ENCODE results near the gene TNFAIP8L2. TPM values are rescaled to one million over a fixed set of nuclear protein-coding genes. Genes with fewer than 3 reads are reported as not detected.

The TNFAIP8L2 gene
- total and polyA plus RNA-seq, 10 donors: 26.3 to 63.4 (median 44.7) TPM

DNA sequence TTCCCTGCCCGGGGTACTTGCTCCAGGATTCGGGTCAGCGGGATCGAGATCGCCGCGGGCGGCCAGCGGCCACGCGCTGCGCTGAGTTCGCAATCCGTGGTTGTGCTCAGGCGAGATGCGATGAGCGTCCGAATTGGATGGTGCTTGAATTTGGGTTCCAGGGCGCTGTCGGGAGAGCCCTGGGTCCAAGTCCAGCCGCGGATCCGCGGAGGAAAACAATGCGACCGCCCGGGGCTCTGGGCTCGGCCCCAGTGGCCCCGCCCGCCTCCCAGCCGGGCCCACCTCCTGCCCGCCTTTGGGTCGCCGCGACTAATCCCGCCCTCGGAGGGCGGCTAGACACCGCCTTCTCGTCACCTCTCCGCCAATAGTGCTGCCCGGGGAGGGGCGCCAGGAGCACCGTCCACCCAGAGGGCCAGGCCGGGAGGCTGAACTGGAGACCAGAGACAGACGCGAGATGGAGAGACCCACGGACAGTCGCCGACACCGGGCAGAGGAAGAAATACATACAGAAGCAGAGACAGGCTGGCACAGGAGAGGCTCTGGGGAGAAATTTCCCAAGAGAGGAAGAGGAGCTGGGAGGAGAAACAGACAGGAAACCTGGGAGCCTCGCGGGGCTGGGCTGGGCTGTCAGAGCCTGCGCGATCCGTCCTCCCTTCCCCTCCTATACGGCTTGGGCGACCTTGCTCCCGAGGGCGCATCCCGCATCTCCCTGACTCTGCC lies 9.9 kb upstream of the TNFAIP8L2 start, which contains the start of gene SEMA6C:
Gene SEMA6C (minus strand): TSS at position 220 of the 720 bp plus-strand sequence. CDS start 4,010 bp downstream, outside the sequence.
- intact Hi-C loops (cut with DNase I; ENCODE audit: low total_unique reads): no loop called here

DNA sequence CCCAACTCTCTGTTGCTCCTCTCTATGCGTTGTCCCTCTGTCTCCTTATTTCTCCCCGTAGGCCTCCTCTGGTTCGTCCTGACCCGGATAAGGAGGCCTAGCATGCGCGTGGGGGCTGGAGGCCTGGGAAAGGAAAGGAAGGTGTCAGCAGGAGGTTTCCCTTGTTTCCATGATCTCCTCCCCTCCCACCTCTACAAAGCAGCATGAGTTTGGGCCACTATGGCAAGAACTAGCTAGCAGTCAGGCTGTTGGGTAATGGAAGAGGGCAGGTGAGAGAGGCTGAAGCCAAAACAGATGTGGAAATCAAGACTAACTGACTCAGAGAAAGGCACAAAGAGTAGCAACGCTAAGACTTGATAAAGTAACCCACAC lies 9.3 kb upstream of the TNFAIP8L2 start:
- Histone ChIP-seq H3K36me3 (no peaks in the 10 kb centered on the region), H3K27ac (peak overlapping the region; percentile 48 to 78 (median 67)), H3K27me3 (replicated peaks in 1 of 7) (peaks cover 0 to 18% (median 8%) of the 10 kb centered on the region in 7 donors), H3K4me3 (peak overlapping the region; percentile 64 to 90 (median 80)), H3K4me1 (peaks cover 6 to 42% (median 20%) of the 10 kb centered on the region in 6 donors), H3K9me3 (no peaks in the 10 kb centered on the region)
- intact Hi-C loops (cut with DNase I; ENCODE audit: low total_unique reads): no loop called here
- TF ChIP-seq POLR2AphosphoS5 (IDR thresholded peaks at IDR 0.05): no peak
- TF ChIP-seq POLR2A (IDR thresholded peaks at IDR 0.05): no peak
- TF ChIP-seq, protein P1, sequence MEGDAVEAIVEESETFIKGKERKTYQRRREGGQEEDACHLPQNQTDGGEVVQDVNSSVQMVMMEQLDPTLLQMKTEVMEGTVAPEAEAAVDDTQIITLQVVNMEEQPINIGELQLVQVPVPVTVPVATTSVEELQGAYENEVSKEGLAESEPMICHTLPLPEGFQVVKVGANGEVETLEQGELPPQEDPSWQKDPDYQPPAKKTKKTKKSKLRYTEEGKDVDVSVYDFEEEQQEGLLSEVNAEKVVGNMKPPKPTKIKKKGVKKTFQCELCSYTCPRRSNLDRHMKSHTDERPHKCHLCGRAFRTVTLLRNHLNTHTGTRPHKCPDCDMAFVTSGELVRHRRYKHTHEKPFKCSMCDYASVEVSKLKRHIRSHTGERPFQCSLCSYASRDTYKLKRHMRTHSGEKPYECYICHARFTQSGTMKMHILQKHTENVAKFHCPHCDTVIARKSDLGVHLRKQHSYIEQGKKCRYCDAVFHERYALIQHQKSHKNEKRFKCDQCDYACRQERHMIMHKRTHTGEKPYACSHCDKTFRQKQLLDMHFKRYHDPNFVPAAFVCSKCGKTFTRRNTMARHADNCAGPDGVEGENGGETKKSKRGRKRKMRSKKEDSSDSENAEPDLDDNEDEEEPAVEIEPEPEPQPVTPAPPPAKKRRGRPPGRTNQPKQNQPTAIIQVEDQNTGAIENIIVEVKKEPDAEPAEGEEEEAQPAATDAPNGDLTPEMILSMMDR (IDR thresholded peaks at IDR 0.05 in 8 of 11, conservative IDR thresholded peaks at IDR 0.05 in 3 of 11): no peak
- no peak for DNase-seq
- WGBS, 5 donors: 13 to 22% (median 20%) methylated on average over 7 of the region's 7 CpGs

More for the DNA sequence above, 9.9 kb upstream of the TNFAIP8L2 start, which contains the start of gene SEMA6C:
- Histone ChIP-seq H3K4me1 (peaks cover 6 to 42% (median 20%) of the 10 kb centered on the region in 6 donors), H3K27ac (peak within 1 kb of the TSS; percentile 48 to 78 (median 67)), H3K27me3 (replicated peaks in 1 of 7) (peaks cover 0 to 18% (median 8%) of the 10 kb centered on the region in 7 donors), H3K36me3 (no peaks in the 10 kb centered on the region), H3K9me3 (no peaks in the 10 kb centered on the region), H3K4me3 (peak within 1 kb of the TSS; percentile 64 to 90 (median 80))
- 0 to 1% (median 0%) methylated on average over 18 to 61 of the region's 61 CpGs for WGBS, 5 donors
- TF ChIP-seq POLR2AphosphoS5 (IDR thresholded peaks at IDR 0.05) (peak; percentile 83 to 90 (median 89)), POLR2A (IDR thresholded peaks at IDR 0.05) (no peak)
- TF ChIP-seq, protein P1 (IDR thresholded peaks at IDR 0.05 in 8 of 11, conservative IDR thresholded peaks at IDR 0.05 in 3 of 11): peak in 2 of 11 experiments; percentile 15 to 38
- peak; percentile 98 for DNase-seq

DNA sequence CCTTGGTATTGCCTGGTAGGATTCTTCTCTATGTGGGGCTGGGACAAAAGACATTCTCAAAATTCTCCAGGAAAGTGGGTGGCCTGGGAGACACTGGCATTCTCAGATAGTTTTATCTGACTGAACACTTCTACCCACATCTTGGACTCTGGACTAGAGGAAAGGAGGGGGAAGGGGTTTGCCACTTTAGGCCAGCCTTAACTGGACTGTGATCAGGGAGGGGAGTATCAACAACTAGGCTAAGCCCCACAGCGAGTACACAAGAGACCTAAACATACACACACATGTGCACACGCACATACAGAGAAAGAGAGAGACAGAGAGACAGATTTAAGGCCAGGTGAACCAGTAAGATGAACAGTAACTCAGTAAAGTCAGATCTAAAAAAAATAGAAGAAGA lies 8.8 kb upstream of the TNFAIP8L2 start:
- H3K36me3 ChIP-seq: no peaks in the 10 kb centered on the region
- H3K27me3 ChIP-seq (replicated peaks in 1 of 7): peaks cover 0 to 18% (median 8%) of the 10 kb centered on the region in 7 donors
- peaks cover 6 to 37% (median 20%) of the 10 kb centered on the region in 6 donors for H3K4me1 ChIP-seq
- TF ChIP-seq POLR2A (IDR thresholded peaks at IDR 0.05) (no peak), POLR2AphosphoS5 (IDR thresholded peaks at IDR 0.05) (no peak)
- TF ChIP-seq, protein P1 (IDR thresholded peaks at IDR 0.05 in 8 of 11, conservative IDR thresholded peaks at IDR 0.05 in 3 of 11): no peak
- intact Hi-C loops (cut with DNase I; ENCODE audit: low total_unique reads): no loop called here
- WGBS, 5 donors: 92 to 98% (median 93%) methylated on average over 2 of the region's 2 CpGs
- H3K27ac ChIP-seq: peak overlapping the region in 1 of 8 donors; percentile 76
- H3K9me3 ChIP-seq: no peaks in the 10 kb centered on the region
- no peak for DNase-seq
- H3K4me3 ChIP-seq: peak overlapping the region in 1 of 8 donors; percentile 89

DNA sequence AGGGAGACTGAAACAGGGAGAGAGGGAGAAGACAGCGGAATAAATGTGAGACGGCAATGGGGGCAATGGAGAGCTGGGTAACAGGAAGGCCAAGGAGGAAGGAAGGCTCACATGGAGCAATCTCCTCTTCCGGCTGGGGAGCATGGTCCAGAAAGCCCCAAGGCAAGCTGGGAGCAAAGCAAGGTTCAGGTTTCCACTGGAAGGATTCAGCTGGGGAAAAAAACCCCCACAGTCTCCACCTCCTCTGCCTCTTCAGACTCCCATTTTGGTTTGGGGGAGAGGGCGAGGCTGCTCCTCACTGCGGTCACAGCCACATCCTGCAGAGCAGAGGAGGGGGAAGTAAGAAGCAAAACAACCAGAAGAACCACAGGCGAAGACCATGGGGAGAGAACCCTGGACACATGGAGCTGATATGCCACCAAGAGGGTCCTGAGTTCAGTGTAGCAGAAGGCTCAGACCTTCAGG lies 650 bp downstream of the TNFAIP8L2 start:
- Histone ChIP-seq H3K27me3 (replicated peaks in 1 of 7) (no peaks in the 10 kb centered on the region), H3K4me1 (peaks cover 15 to 65% (median 44%) of the 10 kb centered on the region in 6 donors), H3K36me3 (peaks cover 0 to 51% (median 23%) of the 10 kb centered on the region in 6 donors), H3K27ac (peak overlapping the region; percentile 66 to 94 (median 85)), H3K4me3 (peak overlapping the region; percentile 54 to 91 (median 62)), H3K9me3 (no peaks in the 10 kb centered on the region)
- TF ChIP-seq POLR2A (IDR thresholded peaks at IDR 0.05) (no peak), POLR2AphosphoS5 (IDR thresholded peaks at IDR 0.05) (peak in 2 of 3 donors; percentile 69 to 79)
- TF ChIP-seq, protein P1 (IDR thresholded peaks at IDR 0.05 in 8 of 11, conservative IDR thresholded peaks at IDR 0.05 in 3 of 11): peak in 2 of 11 experiments; percentile 7 to 13
- intact Hi-C loops (cut with DNase I; ENCODE audit: low total_unique reads): loop anchor here (5.0 kb wide), 1 partner anchor 55 kb away; no protein-coding TSS in a partner anchor
- peak; percentile 90 for DNase-seq
- WGBS, 5 donors: 20 to 36% (median 32%) methylated on average over 6 of the region's 6 CpGs

Measured in spleen (tissue), 11 donors.